Endothelial cell (in vitro differentiated cells): ENCODE data around the gene NOP9. TPM values are rescaled to one million over a fixed set of nuclear protein-coding genes. Genes with fewer than 3 reads are reported as not detected.

Experiments used
- DNase-seq: peaks from one replicate; pipeline ENCODE4 v3.0.0; 2021; ENCODE audit warnings: low spot score
- H3K27ac Mint-ChIP-seq: one replicate; pipeline ENCODE4 v1.8.0; 2021; ENCODE audit warnings: mixed read lengths, inconsistent platforms; ENCODE audit not compliant: unreplicated experiment
- H3K27me3 Mint-ChIP-seq: one replicate; pipeline ENCODE4 v1.8.0; 2021; ENCODE audit warnings: mild to moderate bottlenecking, moderate library complexity, mixed read lengths, inconsistent platforms; ENCODE audit not compliant: unreplicated experiment
- H3K36me3 Mint-ChIP-seq: one replicate; pipeline ENCODE4 v1.8.0; 2021; ENCODE audit warnings: mild to moderate bottlenecking, low read depth, mixed read lengths, inconsistent platforms; ENCODE audit not compliant: unreplicated experiment
- H3K4me1 Mint-ChIP-seq: one replicate; pipeline ENCODE4 v1.8.0; 2021; ENCODE audit warnings: mild to moderate bottlenecking, mixed read lengths, inconsistent platforms; ENCODE audit not compliant: unreplicated experiment
- H3K4me3 Mint-ChIP-seq: one replicate; pipeline ENCODE4 v1.8.0; 2021; ENCODE audit warnings: mild to moderate bottlenecking, mixed read lengths, inconsistent platforms; ENCODE audit not compliant: unreplicated experiment
- H3K9me3 Mint-ChIP-seq: one replicate; pipeline ENCODE4 v1.8.0; 2021; ENCODE audit warnings: mixed read lengths, inconsistent platforms; ENCODE audit not compliant: unreplicated experiment
- CTCF ChIP-seq: fragments of 200-600 bp; sonication (generic); IDR thresholded peaks from one replicate; pipeline ENCODE4 v1.5.0; 2021; ENCODE audit warnings: antibody characterized with exemption; ENCODE audit not compliant: unreplicated experiment
- total RNA-seq: library from RNA; stranded (reverse); fragmentation: NEBNext Ultra II Directional; extraction: Animal tissue kit (Norgen Biotek cat#: 25700); gene quantifications from one replicate; pipeline ENCODE4 v1.2.1, GENCODE V29; 2021; ENCODE audit not compliant: unreplicated experiment

Gene NOP9
- total RNA-seq, 1 donor from 2014 or later, result 27.2 TPM

DNA sequence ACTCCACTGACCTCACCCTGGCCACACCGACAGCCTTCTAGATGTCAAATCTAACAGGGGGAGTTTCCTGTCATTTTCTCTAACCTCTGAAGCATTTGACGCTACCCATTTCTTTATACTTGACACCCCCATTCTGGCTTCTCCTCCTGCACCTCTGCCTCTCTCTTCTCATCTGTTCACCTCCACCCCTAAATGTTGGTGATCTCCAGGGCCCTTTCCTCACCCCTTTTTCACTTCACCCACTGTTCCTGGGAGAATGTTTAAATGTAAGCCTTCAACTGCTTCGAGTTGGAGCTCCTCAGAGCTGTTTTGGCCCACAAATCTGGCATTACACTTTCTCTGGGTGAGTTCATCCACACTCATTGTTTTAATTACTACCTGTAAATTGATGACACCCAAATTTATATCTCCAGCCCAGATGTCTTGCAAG lies 27.8 kb upstream of the NOP9 start:
- Mint-ChIP-seq H3K9me3 (no peaks in the 10 kb centered on the region), H3K4me1 (peaks cover 12% of the 10 kb centered on the region), H3K27ac (peak overlapping the region; percentile 87), H3K4me3 (peak overlapping the region; percentile 91), H3K27me3 (peaks cover 10% of the 10 kb centered on the region), H3K36me3 (peaks cover 15% of the 10 kb centered on the region)
- no peak for DNase-seq
- no peak for TF ChIP-seq CTCF

- H3K27ac Mint-ChIP-seq, result no peak overlapping the region
- no peak for DNase-seq
- H3K4me3 Mint-ChIP-seq, result peak overlapping the region; percentile 91
- TF ChIP-seq CTCF, result no peak
- H3K9me3 Mint-ChIP-seq, result no peaks in the 10 kb centered on the region
- H3K36me3 Mint-ChIP-seq, result peaks cover 9% of the 10 kb centered on the region
- H3K4me1 Mint-ChIP-seq, result peaks cover 10% of the 10 kb centered on the region
- H3K27me3 Mint-ChIP-seq, result peaks cover 7% of the 10 kb centered on the region
These were observed 27.2 kb upstream of the NOP9 start for GRCh38 chr14:24272467-24272866.

- no peak for DNase-seq
- Mint-ChIP-seq H3K27me3 (peaks cover 10% of the 10 kb centered on the region), H3K9me3 (no peaks in the 10 kb centered on the region), H3K4me3 (no peak overlapping the region), H3K36me3 (peaks cover 8% of the 10 kb centered on the region), H3K4me1 (peaks cover 17% of the 10 kb centered on the region), H3K27ac (no peak overlapping the region)
- no peak for TF ChIP-seq CTCF
These were observed 26.1 kb upstream of the NOP9 start for GRCh38 chr14:24273422-24273998.

DNA sequence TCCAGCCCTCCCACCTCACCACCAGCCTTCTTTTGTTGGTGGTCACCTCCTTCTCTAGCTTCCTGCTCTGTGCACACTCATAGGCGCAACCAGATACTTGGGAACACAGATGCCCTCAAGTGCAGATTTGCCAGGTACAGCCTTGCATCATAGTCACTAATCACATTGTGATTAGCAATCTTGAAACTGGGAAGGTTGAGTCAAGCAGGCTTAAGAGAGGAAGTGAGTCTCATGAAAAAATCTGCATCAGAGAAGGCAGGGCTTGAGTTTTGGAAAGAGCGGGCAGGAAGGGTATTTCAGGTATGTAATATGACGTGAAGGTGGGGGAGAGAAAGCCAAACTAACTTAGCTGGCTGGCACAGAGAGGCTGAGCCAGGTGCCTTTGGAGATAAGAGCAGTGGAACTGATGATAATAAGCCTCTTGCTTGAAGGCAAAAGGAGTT lies 25.5 kb upstream of the NOP9 start:
- H3K4me3 Mint-ChIP-seq, result no peak overlapping the region
- TF ChIP-seq CTCF, result no peak
- peaks cover 10% of the 10 kb centered on the region for H3K27me3 Mint-ChIP-seq
- peaks cover 17% of the 10 kb centered on the region for H3K4me1 Mint-ChIP-seq
- H3K36me3 Mint-ChIP-seq, result peaks cover 8% of the 10 kb centered on the region
- H3K9me3 Mint-ChIP-seq, result no peaks in the 10 kb centered on the region
- no peak overlapping the region for H3K27ac Mint-ChIP-seq
- no peak for DNase-seq

GRCh38 chr14:24277071-24277470 lies 22.6 kb upstream of the NOP9 start:
- no peak for DNase-seq
- Mint-ChIP-seq H3K27me3 (peaks cover 10% of the 10 kb centered on the region), H3K36me3 (peaks cover 3% of the 10 kb centered on the region), H3K9me3 (no peaks in the 10 kb centered on the region), H3K4me1 (peaks cover 13% of the 10 kb centered on the region), H3K4me3 (no peak overlapping the region), H3K27ac (no peak overlapping the region)
- TF ChIP-seq CTCF, result no peak
